Neural progenitor cell (in vitro differentiated cells): Measurements from ENCODE around the gene OAS2.

Experiments used
- CTCF ChIP-seq: fragments of 200-600 bp; sonication (generic); IDR thresholded peaks from 2 replicates; pipeline ENCODE4 v1.5.1; 2017; ENCODE audit warnings: antibody characterized with exemption, mild to moderate bottlenecking
- EZH2 ChIP-seq: fragments of 200-600 bp; sonication (generic); IDR thresholded peaks from 2 replicates; pipeline ENCODE4 v1.6.1; 2017; ENCODE audit warnings: antibody characterized with exemption, mild to moderate bottlenecking, moderate library complexity

- TF ChIP-seq CTCF (no peak), EZH2 (no peak)
These were observed 8.0 kb downstream of the OAS2 start for GRCh38 chr12:112986291-112986800.
